ENCODE measurements around the gene B3GALT2. TPM values are rescaled to one million over a fixed set of nuclear protein-coding genes. Genes with fewer than 3 reads are reported as not detected.

The B3GALT2 gene
- total RNA-seq, 1 experiment from 2014 or later: not detected

- no peaks in the 10 kb centered on the region for H4K20me1 ChIP-seq (ENCODE audit: insufficient read depth)
- no peaks in the 10 kb centered on the region for H3K36me3 ChIP-seq (ENCODE audit: low read depth)
- no peaks in the 10 kb centered on the region for H3K27me3 ChIP-seq (ENCODE audit: insufficient read depth, low read depth)
- DNase-seq: no peak
- no peak overlapping the region for H2AFZ ChIP-seq
- H3K79me2 ChIP-seq (ENCODE audit: low read depth): peaks cover 8% of the 10 kb centered on the region; the same call in 1 of the 2 replicates
- 0 out of 2 replicates have a peak, but pooled peaks cover 7% of the 10 kb centered on the region for H3F3A ChIP-seq (ENCODE audit: insufficient read depth, low read depth)
- intact Hi-C loops (cut with micrococcal nuclease; ENCODE audit: unreplicated experiment): no loop called here
- no peaks in the 10 kb centered on the region for H3K9me3 ChIP-seq (ENCODE audit: insufficient read depth, low read depth)
- no peaks in the 10 kb centered on the region for H3K4me1 ChIP-seq (replicated peaks; ENCODE audit: insufficient read depth)
- H3K4me3 ChIP-seq: no peak overlapping the region
- no peaks in the 10 kb centered on the region for H3K9me2 ChIP-seq (ENCODE audit: insufficient read depth)
- CTCF ChIA-PET: no interaction called here
- TF ChIP-seq EZH2 (IDR thresholded peaks at IDR 0.05; ENCODE audit: low read depth): no peak
- TF ChIP-seq CTCF (conservative IDR thresholded peaks at IDR 0.05): no peak
- H3K27ac ChIP-seq: no peak overlapping the region
- H3K4me2 ChIP-seq: no peak overlapping the region
- POLR2A ChIA-PET (ENCODE audit: unreplicated experiment): no interaction called here
- BruUV-seq (replicated peaks): no TSS peak
Observed at GRCh38 chr1:193179094-193179493, 7.3 kb downstream of the B3GALT2 start.

GRCh38 chr1:193176788-193177187 lies 9.6 kb downstream of the B3GALT2 start:
- no peaks in the 10 kb centered on the region for H3K36me3 ChIP-seq (ENCODE audit: low read depth)
- H3K27ac ChIP-seq: no peak overlapping the region
- ChIA-PET CTCF (no interaction called here), POLR2A (ENCODE audit: unreplicated experiment) (no interaction called here)
- no TSS peak for BruUV-seq (replicated peaks)
- no peaks in the 10 kb centered on the region for H3F3A ChIP-seq (ENCODE audit: insufficient read depth, low read depth)
- no peaks in the 10 kb centered on the region for H3K9me2 ChIP-seq (ENCODE audit: insufficient read depth)
- H2AFZ ChIP-seq: no peak overlapping the region
- intact Hi-C loops (cut with micrococcal nuclease; ENCODE audit: unreplicated experiment): no loop called here
- no peak for TF ChIP-seq EZH2 (IDR thresholded peaks at IDR 0.05; ENCODE audit: low read depth)
- no peak for TF ChIP-seq CTCF (conservative IDR thresholded peaks at IDR 0.05)
- DNase-seq: no peak
- H3K9me3 ChIP-seq (ENCODE audit: insufficient read depth, low read depth): no peaks in the 10 kb centered on the region
- no peaks in the 10 kb centered on the region for H3K27me3 ChIP-seq (ENCODE audit: insufficient read depth, low read depth)
- no peaks in the 10 kb centered on the region for H3K4me1 ChIP-seq (replicated peaks; ENCODE audit: insufficient read depth)
- H3K4me2 ChIP-seq: no peak overlapping the region
- 0 out of 2 replicates have a peak, but pooled peaks cover 3% of the 10 kb centered on the region for H3K79me2 ChIP-seq (ENCODE audit: low read depth)
- H3K4me3 ChIP-seq: no peak overlapping the region
- H4K20me1 ChIP-seq (ENCODE audit: insufficient read depth): no peaks in the 10 kb centered on the region

GRCh38 chr1:193176113-193176512 lies 10.3 kb downstream of the B3GALT2 start:
- no peaks in the 10 kb centered on the region for H3K4me1 ChIP-seq (replicated peaks; ENCODE audit: insufficient read depth)
- H3K27ac ChIP-seq: no peak overlapping the region
- no peak for TF ChIP-seq EZH2 (IDR thresholded peaks at IDR 0.05; ENCODE audit: low read depth)
- TF ChIP-seq CTCF (conservative IDR thresholded peaks at IDR 0.05): no peak
- intact Hi-C loops (cut with micrococcal nuclease; ENCODE audit: unreplicated experiment): no loop called here
- ChIA-PET CTCF (no interaction called here), POLR2A (ENCODE audit: unreplicated experiment) (no interaction called here)
- no peaks in the 10 kb centered on the region for H3K9me2 ChIP-seq (ENCODE audit: insufficient read depth)
- no peaks in the 10 kb centered on the region for H3K36me3 ChIP-seq (ENCODE audit: low read depth)
- no peak for DNase-seq
- no peaks in the 10 kb centered on the region for H4K20me1 ChIP-seq (ENCODE audit: insufficient read depth)
- no peak overlapping the region for H2AFZ ChIP-seq
- no peak overlapping the region for H3K4me3 ChIP-seq
- no peak overlapping the region for H3K4me2 ChIP-seq
- no TSS peak for BruUV-seq (replicated peaks)
- H3K9me3 ChIP-seq (ENCODE audit: insufficient read depth, low read depth): no peaks in the 10 kb centered on the region
- 0 out of 2 replicates have a peak, but pooled peaks cover 3% of the 10 kb centered on the region for H3K79me2 ChIP-seq (ENCODE audit: low read depth)
- no peaks in the 10 kb centered on the region for H3F3A ChIP-seq (ENCODE audit: insufficient read depth, low read depth)
- H3K27me3 ChIP-seq (ENCODE audit: insufficient read depth, low read depth): no peaks in the 10 kb centered on the region
